HEK293T (cell line): ENCODE results near the gene TNFRSF11A.

Source experiments
- BHLHE40 ChIP-seq: fragments of 450-650 bp; IDR thresholded peaks from 2 replicates; pipeline ENCODE4 v1.6.1; 2016; ENCODE audit warnings: mild to moderate bottlenecking, moderate library complexity, borderline replicate concordance
- CTBP1 ChIP-seq: fragments of 450-650 bp; IDR thresholded peaks from 2 replicates; pipeline ENCODE4 v1.6.1; 2016; ENCODE audit warnings: borderline replicate concordance
- FOXA1 ChIP-seq: fragments of 450-650 bp; IDR thresholded peaks from 2 replicates; pipeline ENCODE4 v1.6.1; 2016; ENCODE audit warnings: mild to moderate bottlenecking
- FOXM1 ChIP-seq: fragments of 450-650 bp; IDR thresholded peaks from 2 replicates; pipeline ENCODE4 v1.6.1; 2017; ENCODE audit warnings: mild to moderate bottlenecking, borderline replicate concordance
- SP1 ChIP-seq: fragments of 450-650 bp; IDR thresholded peaks from 2 replicates; pipeline ENCODE4 v1.6.1; 2017
- SUZ12 ChIP-seq: fragments of 450-650 bp; IDR thresholded peaks from 2 replicates; pipeline ENCODE4 v1.6.1; 2016; ENCODE audit warnings: mild to moderate bottlenecking
- TARDBP ChIP-seq: fragments of 450-650 bp; IDR thresholded peaks from 2 replicates; pipeline ENCODE4 v1.6.1; 2016
- TF ChIP-seq, protein P1 (sequence below): fragments of 450-650 bp; IDR thresholded peaks from 2 replicates; pipeline ENCODE4 v1.6.1; 2016

DNA sequence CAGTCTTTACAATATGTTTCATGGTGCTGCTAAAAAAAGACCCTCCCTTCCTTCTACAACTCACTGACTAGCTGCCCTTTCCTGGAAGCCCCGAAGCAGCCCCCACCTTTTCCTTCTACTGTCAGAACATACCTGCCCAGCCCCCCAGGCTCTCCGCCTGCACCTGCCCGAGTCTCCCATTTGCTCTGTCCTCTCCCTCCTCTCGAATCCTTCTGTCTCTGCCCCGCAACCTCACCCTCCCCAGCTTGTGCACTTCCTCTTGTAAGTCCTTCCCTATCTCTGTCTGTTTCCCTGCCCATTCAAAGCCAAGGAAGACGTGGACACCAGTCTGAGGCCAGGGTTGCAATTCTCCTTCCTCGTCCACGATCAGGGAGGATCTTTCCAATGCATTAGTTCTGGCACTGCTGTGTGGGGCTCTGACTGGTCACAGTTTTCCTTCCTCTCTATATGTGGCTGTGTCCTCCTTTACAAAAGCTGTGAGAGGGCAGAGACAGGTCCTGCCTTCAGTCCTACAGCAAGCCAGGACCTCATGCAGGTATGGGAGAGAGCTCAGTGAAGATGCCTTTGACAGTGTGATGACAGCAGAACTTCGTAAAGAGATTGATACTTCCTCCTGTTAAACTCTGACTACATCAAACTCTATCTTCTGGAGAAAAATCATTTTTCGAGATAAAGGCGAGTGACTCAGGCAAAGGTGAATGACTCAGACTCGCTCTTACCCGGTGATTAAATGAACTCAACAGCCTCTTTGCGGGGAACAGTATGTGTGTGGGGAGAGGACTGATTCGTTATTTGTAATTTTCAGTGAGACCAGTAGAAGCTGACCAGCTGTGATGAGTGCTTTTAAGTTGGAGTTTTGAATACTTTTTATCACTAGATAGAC lies 14.2 kb downstream of the TNFRSF11A start:
- TF ChIP-seq, protein P1, sequence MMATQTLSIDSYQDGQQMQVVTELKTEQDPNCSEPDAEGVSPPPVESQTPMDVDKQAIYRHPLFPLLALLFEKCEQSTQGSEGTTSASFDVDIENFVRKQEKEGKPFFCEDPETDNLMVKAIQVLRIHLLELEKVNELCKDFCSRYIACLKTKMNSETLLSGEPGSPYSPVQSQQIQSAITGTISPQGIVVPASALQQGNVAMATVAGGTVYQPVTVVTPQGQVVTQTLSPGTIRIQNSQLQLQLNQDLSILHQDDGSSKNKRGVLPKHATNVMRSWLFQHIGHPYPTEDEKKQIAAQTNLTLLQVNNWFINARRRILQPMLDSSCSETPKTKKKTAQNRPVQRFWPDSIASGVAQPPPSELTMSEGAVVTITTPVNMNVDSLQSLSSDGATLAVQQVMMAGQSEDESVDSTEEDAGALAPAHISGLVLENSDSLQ, result no peak
- TF ChIP-seq SUZ12 (no peak), SP1 (no peak), TARDBP (no peak), FOXA1 (no peak), FOXM1 (no peak), BHLHE40 (no peak), CTBP1 (no peak)
